NT2/D1 (cell line): ENCODE measurements around the gene KCTD16.

Experiments used
- YY1 ChIP-seq: IDR thresholded peaks from 2 replicates; pipeline ENCODE4 v1.6.1; 2011; ENCODE audit not compliant: insufficient read length, insufficient read depth
- ZNF274 ChIP-seq: IDR thresholded peaks from 2 replicates; pipeline ENCODE4 v1.6.1; 2011; ENCODE audit warnings: mild to moderate bottlenecking, low read depth, low read length

DNA sequence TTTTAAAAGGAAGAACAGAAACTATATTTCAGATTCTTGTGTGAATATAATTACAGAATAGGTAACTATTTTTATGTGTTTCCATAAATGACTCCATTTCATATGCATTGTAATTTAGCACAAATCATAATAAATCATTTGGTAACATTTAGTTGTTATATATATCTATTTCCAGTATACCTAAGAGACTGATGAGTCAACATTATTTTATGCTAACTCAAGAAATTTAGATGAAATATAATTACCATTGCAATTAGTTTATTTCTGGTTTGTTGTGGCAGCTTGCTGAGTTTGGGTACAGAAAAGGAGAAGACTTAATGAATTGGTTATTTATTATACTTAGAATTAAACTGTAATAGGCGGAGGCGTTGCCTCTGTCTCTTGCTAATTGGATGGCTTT lies 314.9 kb downstream of the KCTD16 start:
- TF ChIP-seq ZNF274 (no peak), YY1 (no peak)
